Left lung (tissue), 10 donors: ENCODE results near the gene MAD2L1. TPM values are rescaled to one million over a fixed set of nuclear protein-coding genes. Genes with fewer than 3 reads are reported as not detected.
A peak's percentile ranks its signal among the peaks of the same experiment; 100 is the strongest.

Experiments used
- ATAC-seq: fragments of 200-7000 bp; cut with Tn5 transposase; one replicate; pipeline ENCODE4 v1.9.1; 2020; ENCODE audit warnings: moderate library complexity
- DNase-seq, 4 donors: peaks; one replicate each; pipeline ENCODE4 v3.0.0-alpha.2; 2013 to 2020
- H3K27ac ChIP-seq, 2 donors: fragments of 200-600 bp; sonication (generic) in 1 of 2; one replicate each; pipeline versions ENCODE4 v1.5.0 to v1.8.0; 2020 to 2021
- H3K27me3 ChIP-seq, 2 donors: fragments of 200-600 bp; sonication (generic) in 1 of 2; one replicate each; pipeline versions ENCODE4 v1.5.0 to v1.8.0; 2020 to 2021
- H3K36me3 ChIP-seq, 2 donors: fragments of 200-600 bp; sonication (generic) in 1 of 2; one replicate each; pipeline versions ENCODE4 v1.5.0 to v1.8.0; 2020 to 2021
- H3K4me1 ChIP-seq, 2 donors: fragments of 200-600 bp; one replicate each; pipeline ENCODE4 v1.8.0; 2021
- H3K4me3 ChIP-seq, 2 donors: fragments of 200-600 bp; sonication (generic) in 1 of 2; one replicate each; pipeline versions ENCODE4 v1.5.0 to v1.8.0; 2020 to 2021; ENCODE audit warnings: mild to moderate bottlenecking in 1 of 2
- H3K9me3 ChIP-seq, 2 donors: fragments of 200-600 bp; sonication (generic) in 1 of 2; one replicate each; pipeline versions ENCODE4 v1.5.0 to v1.8.0; 2020 to 2021
- CTCF ChIP-seq, 2 donors: fragments of 200-600 bp; sonication (generic) in 1 of 2; IDR thresholded peaks; one replicate each; pipeline versions ENCODE4 v1.5.0 to v1.8.0; 2021; ENCODE audit warnings: antibody characterized with exemption in 2 of 2
- intact Hi-C, 2 donors: fragments of 100-400 bp; cut with DNase I; formaldehyde crosslinking; loops; one replicate each; pipeline versions ENCODE4 v1.11.2 to v1.14.2; 2022
- polyA plus RNA-seq, 6 donors: library from polyadenylated mRNA; unstranded; fragments of 120-200 nt; gene quantifications; one replicate each; pipeline ENCODE4 v1.2.1, GENCODE V29; 2013; ENCODE audit not compliant: insufficient read length in 6 of 6
- total RNA-seq, 2 donors: library from RNA; stranded (reverse); fragmentation: NEBNext Ultra II Directional; extraction: Animal tissue kit (Norgen Biotek cat#: 25700); gene quantifications; one replicate each; pipeline ENCODE4 v1.2.1, GENCODE V29; 2021
- donor health status: DM: no; HTN: yes; CAD: no.
- donor health status: DM: no; HTN: no; CAD: no.

The MAD2L1 gene
- total and polyA plus RNA-seq, 8 donors = 6.0 to 69.5 (median 36.2) TPM

DNA sequence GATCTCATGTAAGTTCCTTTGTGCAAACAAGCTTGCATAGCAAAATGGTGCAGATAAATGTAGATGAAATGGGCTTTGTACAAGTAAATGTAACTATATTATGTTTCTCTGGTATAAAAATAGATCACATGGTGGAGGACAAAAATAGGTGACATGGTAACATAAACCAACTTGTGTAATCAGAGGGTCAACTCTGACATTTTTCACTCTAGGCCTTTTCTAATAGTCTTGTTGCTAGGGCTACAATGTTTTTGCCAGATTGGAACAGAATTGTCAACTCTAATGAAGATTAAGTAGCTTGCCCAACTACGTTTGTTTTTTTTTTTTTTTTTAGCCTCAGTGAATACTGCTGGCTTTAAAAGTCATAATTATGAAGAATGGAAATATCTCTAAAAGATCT is 11.5 kb downstream of the MAD2L1 start:
- no peak overlapping the region for H3K27ac ChIP-seq
- DNase-seq = peak in 2 of 4 donors; percentile 51 to 61
- no peaks in the 10 kb centered on the region for H3K36me3 ChIP-seq
- no peaks in the 10 kb centered on the region for H3K27me3 ChIP-seq
- intact Hi-C loops = loop anchor here in 1 of 2 donors (10.0 kb wide), 1 partner anchor 500 kb away; no protein-coding TSS in a partner anchor
- ATAC-seq = no peak
- TF ChIP-seq CTCF (IDR thresholded peaks at IDR 0.05) = no peak
- no peaks in the 10 kb centered on the region for H3K9me3 ChIP-seq
- peaks cover 4 to 19% of the 10 kb centered on the region in 2 donors for H3K4me1 ChIP-seq
- no peak overlapping the region for H3K4me3 ChIP-seq

- no peak for TF ChIP-seq CTCF (IDR thresholded peaks at IDR 0.05)
- intact Hi-C loops = loop anchor here in 1 of 2 donors (5.0 to 10.0 kb wide), 2 partner anchors 427 to 499 kb away; partner anchors contain the start of gene PDE5A
- H3K4me1 ChIP-seq = peaks cover 4 to 25% of the 10 kb centered on the region in 2 donors
- DNase-seq (no peak), ATAC-seq (no peak)
- H3K9me3 ChIP-seq = no peaks in the 10 kb centered on the region
- no peaks in the 10 kb centered on the region for H3K36me3 ChIP-seq
- H3K27me3 ChIP-seq = no peaks in the 10 kb centered on the region
- H3K4me3 ChIP-seq = no peak overlapping the region
- H3K27ac ChIP-seq = peak overlapping the region in 1 of 2 donors; percentile 36
These were observed 12.7 kb downstream of the MAD2L1 start for GRCh38 chr4:120053911-120054310.

- Histone ChIP-seq H3K27me3 (no peaks in the 10 kb centered on the region), H3K27ac (peak overlapping the region in 1 of 2 donors; percentile 36), H3K36me3 (no peaks in the 10 kb centered on the region), H3K4me1 (peaks cover 4 to 25% of the 10 kb centered on the region in 2 donors), H3K4me3 (no peak overlapping the region), H3K9me3 (no peaks in the 10 kb centered on the region)
- peak in 3 of 4 donors; percentile 49 to 91 (median 75) for DNase-seq
- intact Hi-C loops = loop anchor here in 1 of 2 donors (5.0 to 10.0 kb wide), 2 partner anchors 426 to 498 kb away; partner anchors contain the start of gene PDE5A
- peak; percentile 43 for ATAC-seq
- no peak for TF ChIP-seq CTCF (IDR thresholded peaks at IDR 0.05)
These were observed 13.8 kb downstream of the MAD2L1 start for GRCh38 chr4:120052856-120053255.

- no peak for ATAC-seq
- H3K36me3 ChIP-seq = no peaks in the 10 kb centered on the region
- H3K27me3 ChIP-seq = no peaks in the 10 kb centered on the region
- H3K9me3 ChIP-seq = no peaks in the 10 kb centered on the region
- intact Hi-C loops = loop anchor here in 1 of 2 donors (5.0 to 10.0 kb wide), 2 partner anchors 424 to 496 kb away; partner anchors contain the start of gene PDE5A
- H3K4me3 ChIP-seq = no peak overlapping the region
- no peak overlapping the region for H3K27ac ChIP-seq
- peak in 2 of 4 donors; percentile 57 to 67 for DNase-seq
- TF ChIP-seq CTCF (IDR thresholded peaks at IDR 0.05) = no peak
- peaks cover 4 to 25% of the 10 kb centered on the region in 2 donors for H3K4me1 ChIP-seq
These were observed 15.4 kb downstream of the MAD2L1 start for GRCh38 chr4:120051253-120051652.

DNA sequence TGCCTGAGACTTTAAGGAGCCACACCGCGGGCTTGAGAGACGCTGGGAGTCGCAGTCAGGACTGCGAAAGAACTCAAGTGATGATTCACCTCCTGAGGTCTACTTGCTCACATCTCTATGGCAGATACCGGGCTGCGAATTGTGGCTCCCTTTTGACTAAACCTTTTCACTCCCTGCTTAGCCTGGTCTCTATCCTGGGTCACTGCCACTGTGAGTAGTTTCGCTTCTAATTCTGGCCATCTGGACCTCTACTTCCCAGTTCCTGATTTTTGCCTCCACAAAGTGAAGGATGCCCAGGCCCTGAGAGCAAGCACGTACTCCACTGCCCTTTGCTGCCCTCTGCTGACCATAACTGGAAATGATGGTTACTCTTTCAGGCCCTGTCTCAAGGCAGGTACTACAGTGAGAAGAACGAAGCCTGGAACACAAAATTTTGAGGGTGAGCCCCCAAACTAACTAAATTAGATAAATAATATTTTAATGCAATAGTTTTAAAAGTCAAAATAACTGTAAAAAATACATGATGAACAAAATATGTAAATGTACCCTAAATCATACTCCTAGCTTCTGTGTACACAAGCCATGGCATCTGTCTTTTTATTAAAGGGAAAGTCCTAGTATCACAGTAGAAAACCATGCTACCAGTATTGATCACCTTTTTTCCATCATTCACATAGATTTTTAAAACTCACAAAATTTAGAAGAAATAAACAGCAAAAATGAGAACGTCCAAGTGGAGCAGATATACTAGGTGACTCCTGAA is 16.7 kb downstream of the MAD2L1 start:
- no peaks in the 10 kb centered on the region for H3K27me3 ChIP-seq
- DNase-seq = peak in 3 of 4 donors; percentile 73 to 89 (median 77)
- no peaks in the 10 kb centered on the region for H3K36me3 ChIP-seq
- no peak overlapping the region for H3K27ac ChIP-seq
- H3K4me3 ChIP-seq = no peak overlapping the region
- peak; percentile 60 to 85 for TF ChIP-seq CTCF (IDR thresholded peaks at IDR 0.05)
- peak; percentile 99 for ATAC-seq
- no peaks in the 10 kb centered on the region for H3K9me3 ChIP-seq
- intact Hi-C loops = loop anchor here in 1 of 2 donors (5.0 to 10.0 kb wide), 2 partner anchors 423 to 495 kb away; partner anchors contain the start of gene PDE5A
- peaks cover 4 to 25% of the 10 kb centered on the region in 2 donors for H3K4me1 ChIP-seq
